ENCODE results near the gene CD28.

Gene CD28

GRCh38 chr2:203706403-203706802 is at the start of gene CD28:
CD28 (plus strand) TSS chr2:203706639; CDS start chr2:203706697, 58 bp downstream.
- Mint-ChIP-seq H3K4me1 (peaks cover 7% of the 10 kb centered on the region), H3K36me3 (no peaks in the 10 kb centered on the region), H3K4me3 (no peak within 1 kb of the TSS), H3K27ac (no peak within 1 kb of the TSS), H3K27me3 (peaks cover 12% of the 10 kb centered on the region), H3K9me3 (peaks cover 6% of the 10 kb centered on the region)
- peak in 1 of 2 donors; percentile 10 for DNase-seq (ENCODE audit: low spot score in 2 of 2)
- peak; percentile 94 for ATAC-seq (ENCODE audit: low read depth)

- Mint-ChIP-seq H3K36me3 (no peaks in the 10 kb centered on the region), H3K9me3 (peaks cover 3% of the 10 kb centered on the region), H3K4me3 (no peak overlapping the region), H3K4me1 (peaks cover 9% of the 10 kb centered on the region), H3K27me3 (peaks cover 13% of the 10 kb centered on the region), H3K27ac (no peak overlapping the region)
- ATAC-seq (ENCODE audit: low read depth) = peak; percentile 41
- no peak for DNase-seq (ENCODE audit: low spot score in 2 of 2)
These were observed 46.9 kb upstream of the CD28 start for GRCh38 chr2:203659331-203660049.

DNA sequence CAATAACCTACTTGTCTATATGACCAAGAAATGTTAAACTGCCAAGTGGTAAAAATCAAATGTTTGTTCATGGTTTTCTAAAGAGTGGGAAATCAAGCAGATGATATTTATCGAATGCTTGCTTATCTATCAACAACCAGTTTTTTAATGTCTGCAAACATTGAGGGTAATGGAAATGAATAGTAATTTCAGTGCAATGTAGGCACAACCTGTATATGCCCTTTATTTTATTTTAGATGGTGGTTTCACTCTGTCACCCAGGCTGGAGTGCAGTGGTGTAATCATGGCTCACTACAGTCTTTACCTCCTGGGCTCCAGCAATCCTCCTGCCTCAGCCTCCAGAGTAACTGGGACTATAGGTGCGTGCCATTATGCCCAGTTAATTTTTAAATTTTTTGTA is 46.0 kb upstream of the CD28 start:
- Mint-ChIP-seq H3K27ac (no peak overlapping the region), H3K4me3 (no peak overlapping the region), H3K9me3 (peaks cover 3% of the 10 kb centered on the region), H3K36me3 (no peaks in the 10 kb centered on the region), H3K4me1 (peaks cover 9% of the 10 kb centered on the region), H3K27me3 (peaks cover 6% of the 10 kb centered on the region)
- ATAC-seq (ENCODE audit: low read depth) (no peak), DNase-seq (ENCODE audit: low spot score in 2 of 2) (no peak)

GRCh38 chr2:203661279-203661908 is 45.0 kb upstream of the CD28 start:
- Mint-ChIP-seq H3K4me1 (peaks cover 9% of the 10 kb centered on the region), H3K27ac (no peak overlapping the region), H3K36me3 (no peaks in the 10 kb centered on the region), H3K9me3 (peaks cover 3% of the 10 kb centered on the region), H3K27me3 (peaks cover 6% of the 10 kb centered on the region), H3K4me3 (no peak overlapping the region)
- no peak for ATAC-seq (ENCODE audit: low read depth)
- no peak for DNase-seq (ENCODE audit: low spot score in 2 of 2)

DNA sequence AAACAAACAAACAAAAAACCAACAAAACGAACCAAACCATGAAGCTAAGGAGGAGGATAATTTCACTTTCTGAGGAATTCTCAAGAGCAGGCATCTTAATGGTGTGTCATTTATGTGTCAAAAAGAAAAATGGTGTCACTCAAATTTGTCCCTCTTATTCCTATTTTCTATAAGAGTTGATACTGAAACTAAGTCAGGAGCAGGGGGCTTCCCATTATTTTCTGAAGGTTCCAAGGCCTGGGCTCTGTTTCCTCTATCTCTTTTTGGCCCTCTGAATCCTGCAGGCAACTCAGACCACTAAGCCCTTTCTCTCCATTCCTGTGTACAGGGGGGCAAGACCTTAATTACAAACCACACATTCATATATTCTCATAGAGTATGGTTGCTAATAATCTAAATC is 44.0 kb upstream of the CD28 start:
- H3K36me3 Mint-ChIP-seq = no peaks in the 10 kb centered on the region
- no peak for DNase-seq (ENCODE audit: low spot score in 2 of 2)

DNA sequence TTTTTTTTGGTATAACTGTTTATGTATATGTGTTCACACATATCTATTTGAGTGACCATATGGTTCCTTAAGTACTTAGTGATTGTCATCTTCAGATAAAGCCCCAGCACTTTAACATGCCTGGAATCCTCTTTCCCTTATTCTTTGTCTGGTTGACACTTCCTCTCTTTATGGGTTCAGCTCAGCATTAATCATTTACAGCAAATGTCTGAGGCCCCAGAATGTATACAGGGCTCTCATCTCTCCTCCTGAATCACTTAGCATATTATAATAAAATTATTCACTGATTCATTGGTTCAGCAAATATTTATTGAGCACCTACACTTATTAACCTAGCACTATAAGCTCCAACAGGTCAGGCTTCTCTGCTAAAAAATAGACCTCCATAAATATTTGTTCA is 43.5 kb upstream of the CD28 start:
- no peaks in the 10 kb centered on the region for H3K36me3 Mint-ChIP-seq
- H3K27me3 Mint-ChIP-seq = peaks cover 6% of the 10 kb centered on the region
- peaks cover 5% of the 10 kb centered on the region for H3K4me1 Mint-ChIP-seq
- H3K27ac Mint-ChIP-seq = no peak overlapping the region
- DNase-seq (ENCODE audit: low spot score in 2 of 2) = no peak
- no peak overlapping the region for H3K4me3 Mint-ChIP-seq
- H3K9me3 Mint-ChIP-seq = peaks cover 3% of the 10 kb centered on the region
- no peak for ATAC-seq (ENCODE audit: low read depth)

More for the DNA sequence above, 44.0 kb upstream of the CD28 start:
- H3K27ac Mint-ChIP-seq = no peak overlapping the region
- peaks cover 3% of the 10 kb centered on the region for H3K9me3 Mint-ChIP-seq
- H3K4me1 Mint-ChIP-seq = peaks cover 5% of the 10 kb centered on the region
- no peak for ATAC-seq (ENCODE audit: low read depth)
- peaks cover 6% of the 10 kb centered on the region for H3K27me3 Mint-ChIP-seq
- H3K4me3 Mint-ChIP-seq = no peak overlapping the region

- no peak for ATAC-seq (ENCODE audit: low read depth)
- Mint-ChIP-seq H3K27me3 (no peaks in the 10 kb centered on the region), H3K27ac (no peak overlapping the region), H3K9me3 (peaks cover 3% of the 10 kb centered on the region), H3K4me1 (peaks cover 5% of the 10 kb centered on the region), H3K4me3 (no peak overlapping the region), H3K36me3 (no peaks in the 10 kb centered on the region)
- DNase-seq (ENCODE audit: low spot score in 2 of 2) = no peak
These were observed 42.2 kb upstream of the CD28 start for GRCh38 chr2:203664029-203664755.

GRCh38 chr2:203667838-203668237 is 38.6 kb upstream of the CD28 start:
- H3K9me3 Mint-ChIP-seq = no peaks in the 10 kb centered on the region
- H3K36me3 Mint-ChIP-seq = no peaks in the 10 kb centered on the region
- no peak for ATAC-seq (ENCODE audit: low read depth)
- H3K4me3 Mint-ChIP-seq = no peak overlapping the region
- no peak for DNase-seq (ENCODE audit: low spot score in 2 of 2)
- H3K4me1 Mint-ChIP-seq = no peaks in the 10 kb centered on the region
- H3K27me3 Mint-ChIP-seq = peaks cover 5% of the 10 kb centered on the region
- no peak overlapping the region for H3K27ac Mint-ChIP-seq

DNA sequence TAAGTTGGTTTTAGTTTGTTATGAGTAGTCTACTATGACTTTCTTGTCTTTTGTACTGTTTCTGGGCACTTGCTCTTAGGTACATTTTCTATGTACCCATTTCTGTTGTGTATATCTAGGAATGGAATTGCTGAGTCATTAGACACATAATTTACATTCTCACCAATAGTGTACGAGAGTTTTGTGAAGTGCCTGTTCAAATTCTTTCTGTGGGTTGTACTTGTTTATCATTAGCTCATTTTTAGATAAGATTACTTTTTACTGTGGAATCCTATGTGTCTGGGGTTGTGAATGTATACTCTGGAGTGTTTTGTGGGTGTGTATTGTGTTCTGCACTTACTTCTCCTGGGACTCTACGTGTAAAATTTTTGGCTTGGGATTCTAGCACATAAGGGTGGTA is 36.6 kb upstream of the CD28 start:
- H3K9me3 Mint-ChIP-seq = peaks cover 3% of the 10 kb centered on the region
- peaks cover 8% of the 10 kb centered on the region for H3K27me3 Mint-ChIP-seq
- ATAC-seq (ENCODE audit: low read depth) (no peak), DNase-seq (ENCODE audit: low spot score in 2 of 2) (no peak)
- H3K27ac Mint-ChIP-seq = no peak overlapping the region
- H3K4me1 Mint-ChIP-seq = no peaks in the 10 kb centered on the region
- H3K36me3 Mint-ChIP-seq = no peaks in the 10 kb centered on the region
- no peak overlapping the region for H3K4me3 Mint-ChIP-seq

DNA sequence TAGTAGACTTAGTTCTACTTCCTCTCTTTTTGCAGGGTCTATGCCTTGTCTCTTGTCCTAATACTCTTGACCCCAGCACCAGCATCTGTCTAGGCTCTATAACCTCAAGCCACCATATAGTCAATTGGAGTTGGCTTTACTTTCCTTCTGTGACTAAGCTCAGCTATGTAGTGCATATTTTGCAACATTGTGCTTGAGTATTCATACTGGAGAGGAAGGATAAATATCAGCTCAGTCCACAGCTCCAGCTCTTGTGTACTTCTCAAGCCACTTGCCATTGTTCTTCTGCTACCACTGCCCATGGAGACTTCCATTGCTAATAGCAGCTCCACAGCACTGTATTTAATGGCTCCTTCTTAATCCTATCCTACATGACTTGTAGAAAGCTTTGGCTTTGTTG is 35.5 kb upstream of the CD28 start:
- no peaks in the 10 kb centered on the region for H3K4me1 Mint-ChIP-seq
- no peak for ATAC-seq (ENCODE audit: low read depth)
- H3K27ac Mint-ChIP-seq = no peak overlapping the region
- no peak overlapping the region for H3K4me3 Mint-ChIP-seq
- peaks cover 3% of the 10 kb centered on the region for H3K9me3 Mint-ChIP-seq
- H3K27me3 Mint-ChIP-seq = peaks cover 9% of the 10 kb centered on the region
- no peaks in the 10 kb centered on the region for H3K36me3 Mint-ChIP-seq
- no peak for DNase-seq (ENCODE audit: low spot score in 2 of 2)

DNA sequence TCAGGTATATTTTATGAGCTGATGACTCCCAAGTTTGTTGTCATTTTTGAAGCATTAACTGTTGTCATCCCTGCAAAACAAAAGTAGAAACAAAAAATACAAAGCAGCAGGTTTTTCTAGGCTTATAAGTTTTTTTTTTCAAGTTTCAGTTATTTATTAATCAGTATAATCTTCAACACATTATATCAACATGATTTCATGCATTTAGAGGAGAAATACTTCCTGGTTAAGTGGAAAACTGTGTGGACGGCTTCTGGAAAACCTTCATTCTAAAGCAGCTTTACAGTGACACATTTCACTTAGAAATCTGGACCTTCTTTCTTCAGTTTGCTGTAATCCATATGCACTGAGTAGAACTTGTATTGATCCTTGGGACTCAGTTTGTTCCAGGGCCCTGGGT is 34.6 kb upstream of the CD28 start:
- ATAC-seq (ENCODE audit: low read depth) (no peak), DNase-seq (ENCODE audit: low spot score in 2 of 2) (no peak)
- H3K27me3 Mint-ChIP-seq = peaks cover 11% of the 10 kb centered on the region
- H3K4me3 Mint-ChIP-seq = no peak overlapping the region
- no peak overlapping the region for H3K27ac Mint-ChIP-seq
- no peaks in the 10 kb centered on the region for H3K4me1 Mint-ChIP-seq
- no peaks in the 10 kb centered on the region for H3K36me3 Mint-ChIP-seq
- peaks cover 3% of the 10 kb centered on the region for H3K9me3 Mint-ChIP-seq

GRCh38 chr2:203672856-203673255 is 33.6 kb upstream of the CD28 start:
- peaks cover 13% of the 10 kb centered on the region for H3K27me3 Mint-ChIP-seq
- H3K9me3 Mint-ChIP-seq = peaks cover 3% of the 10 kb centered on the region
- no peak for ATAC-seq (ENCODE audit: low read depth)
- no peak overlapping the region for H3K4me3 Mint-ChIP-seq
- no peaks in the 10 kb centered on the region for H3K4me1 Mint-ChIP-seq
- no peak overlapping the region for H3K27ac Mint-ChIP-seq
- DNase-seq (ENCODE audit: low spot score in 2 of 2) = no peak
- no peaks in the 10 kb centered on the region for H3K36me3 Mint-ChIP-seq

DNA sequence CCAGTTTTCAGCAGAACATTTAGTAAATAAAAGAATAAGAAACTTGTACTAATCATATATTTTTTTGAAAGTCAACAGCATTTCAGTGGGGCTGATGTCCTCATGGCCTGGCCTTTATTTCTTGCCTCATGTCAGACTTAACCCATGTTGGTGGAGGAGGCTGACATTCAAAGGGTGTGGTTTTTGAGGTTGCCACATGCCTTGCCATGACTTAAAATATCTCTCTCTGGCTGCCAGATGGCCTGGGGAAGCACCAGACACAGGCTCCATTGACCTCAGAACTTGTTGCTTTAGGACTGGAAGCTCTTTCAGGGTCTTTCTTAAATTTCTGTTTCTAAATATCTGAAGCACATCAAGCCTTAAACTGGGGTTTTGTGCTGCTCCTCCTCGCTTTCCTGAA is 32.5 kb upstream of the CD28 start:
- no peaks in the 10 kb centered on the region for H3K4me1 Mint-ChIP-seq
- ATAC-seq (ENCODE audit: low read depth) = no peak
- no peak overlapping the region for H3K27ac Mint-ChIP-seq
- peaks cover 17% of the 10 kb centered on the region for H3K27me3 Mint-ChIP-seq
- H3K36me3 Mint-ChIP-seq = peaks cover 1% of the 10 kb centered on the region
- peaks cover 6% of the 10 kb centered on the region for H3K9me3 Mint-ChIP-seq
- no peak for DNase-seq (ENCODE audit: low spot score in 2 of 2)
- no peak overlapping the region for H3K4me3 Mint-ChIP-seq

GRCh38 chr2:203675086-203675485 is 31.4 kb upstream of the CD28 start:
- ATAC-seq (ENCODE audit: low read depth) (no peak), DNase-seq (ENCODE audit: low spot score in 2 of 2) (no peak)
- Mint-ChIP-seq H3K27ac (no peak overlapping the region), H3K4me1 (no peaks in the 10 kb centered on the region), H3K27me3 (peaks cover 18% of the 10 kb centered on the region), H3K9me3 (peaks cover 7% of the 10 kb centered on the region), H3K4me3 (no peak overlapping the region), H3K36me3 (peaks cover 2% of the 10 kb centered on the region)
